MV-4-11 (cell line): Measurements from ENCODE around the gene SP6.

Source experiments
- DNase-seq: peaks from one replicate; lab custom pipeline; 2025; lab: John Stamatoyannopoulos, UW

SP6 gene

DNA sequence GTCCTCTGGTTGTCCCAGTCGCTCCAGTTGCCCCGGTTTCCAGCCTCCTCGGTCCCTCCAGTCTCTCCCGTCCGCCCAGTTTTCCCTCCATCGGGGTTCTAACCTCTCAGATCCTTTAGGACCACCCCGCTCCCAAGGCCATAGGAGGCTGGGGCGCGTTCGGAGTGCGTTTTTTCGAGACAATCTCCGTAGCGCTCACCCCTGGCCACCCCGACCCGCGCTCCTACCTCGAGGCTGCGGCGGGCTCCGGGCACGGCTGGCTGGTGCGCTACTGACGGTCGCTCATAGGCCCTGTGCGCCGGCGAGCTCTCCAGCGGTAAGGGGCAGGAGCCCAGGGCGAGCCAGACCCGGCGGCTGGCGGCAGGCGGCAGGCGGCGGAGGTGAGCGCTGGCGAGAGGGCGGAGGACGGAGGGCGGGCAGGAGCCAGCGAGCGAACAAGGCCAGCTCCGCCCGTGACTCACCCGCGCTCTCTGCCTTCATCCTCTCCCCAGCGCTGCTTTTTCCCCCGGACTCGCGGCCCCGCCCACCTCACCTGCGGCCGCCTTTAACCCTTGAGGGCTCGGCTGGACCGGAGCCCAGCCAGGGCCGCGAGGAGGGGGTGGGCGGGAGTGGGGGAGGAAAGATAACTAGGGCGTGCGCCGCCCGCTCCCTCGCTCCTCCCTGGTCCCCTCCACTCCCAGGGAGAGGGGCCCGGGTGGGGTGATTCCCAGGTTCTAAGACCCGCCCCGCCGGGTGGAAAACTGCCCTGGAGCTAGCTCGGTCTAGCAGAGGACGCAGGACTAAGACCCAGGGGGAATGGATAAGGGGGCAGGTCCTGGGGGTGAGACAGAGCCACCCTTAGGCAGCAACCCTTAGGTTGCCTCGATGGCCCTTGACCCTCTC lies at the start of gene SP6:
TSS of gene SP6 (minus strand) at position 472 of the 882 bp plus-strand sequence. CDS start 2,734 bp downstream, outside the sequence.
- no peak for DNase-seq

DNA sequence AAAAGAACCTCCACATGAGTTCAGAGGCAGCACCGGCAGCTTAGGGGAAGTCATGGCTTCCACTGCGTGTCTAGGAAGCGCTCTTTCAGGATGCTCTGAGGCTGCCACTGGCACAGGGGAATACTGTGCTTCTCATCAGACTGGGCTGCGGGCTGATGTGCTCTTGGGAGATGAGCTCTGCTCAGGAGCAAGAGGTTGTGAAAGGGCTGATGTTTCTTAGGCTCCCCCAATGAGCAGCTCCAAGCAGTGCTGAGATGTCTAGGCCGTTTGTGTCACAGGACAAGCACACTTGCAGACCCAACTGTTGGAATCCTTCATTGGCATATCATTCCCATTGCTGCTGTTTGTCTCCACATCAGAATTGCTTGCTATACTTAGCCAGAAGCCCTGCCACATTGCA lies 48.7 kb upstream of the SP6 start:
- DNase-seq = no peak

DNA sequence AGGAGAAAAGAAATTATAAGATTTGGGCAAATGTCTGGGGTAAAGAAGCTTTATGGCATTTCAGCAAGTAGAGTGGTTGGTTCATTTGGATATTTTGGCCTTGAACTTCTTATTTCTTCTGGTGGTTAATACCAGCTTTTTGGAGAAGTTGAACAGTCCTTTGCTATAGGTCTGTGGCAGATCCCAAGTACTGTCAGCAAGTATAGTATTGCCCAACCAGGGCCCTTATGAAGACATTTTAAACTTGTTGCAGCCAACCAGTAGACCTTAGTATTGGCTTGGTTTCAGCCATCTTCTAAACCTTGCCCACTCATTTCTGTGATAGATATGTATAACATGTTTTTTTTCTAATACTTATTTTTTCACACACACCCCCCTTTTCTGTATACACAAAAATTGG lies 47.3 kb upstream of the SP6 start:
- DNase-seq = peak; percentile 86

DNA sequence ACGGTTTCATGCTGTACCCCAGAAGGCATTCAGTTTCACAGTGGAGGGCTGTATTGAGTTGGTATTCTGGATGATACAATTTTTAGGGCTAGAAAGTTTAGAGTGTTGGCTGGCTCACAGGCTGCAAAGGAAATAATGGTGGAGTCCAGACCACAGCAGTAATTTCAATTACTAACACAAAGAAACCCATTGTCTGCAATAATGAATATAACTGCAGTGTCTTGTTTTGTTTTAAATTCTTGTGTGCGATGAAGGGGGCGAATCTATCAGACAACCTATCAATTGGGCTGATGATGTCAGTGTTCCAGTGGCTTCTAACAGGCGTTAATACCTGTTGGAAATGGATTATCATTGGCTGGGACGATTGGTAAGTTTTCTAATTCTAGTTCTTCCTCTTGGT lies 46.6 kb upstream of the SP6 start:
- DNase-seq = no peak

DNA sequence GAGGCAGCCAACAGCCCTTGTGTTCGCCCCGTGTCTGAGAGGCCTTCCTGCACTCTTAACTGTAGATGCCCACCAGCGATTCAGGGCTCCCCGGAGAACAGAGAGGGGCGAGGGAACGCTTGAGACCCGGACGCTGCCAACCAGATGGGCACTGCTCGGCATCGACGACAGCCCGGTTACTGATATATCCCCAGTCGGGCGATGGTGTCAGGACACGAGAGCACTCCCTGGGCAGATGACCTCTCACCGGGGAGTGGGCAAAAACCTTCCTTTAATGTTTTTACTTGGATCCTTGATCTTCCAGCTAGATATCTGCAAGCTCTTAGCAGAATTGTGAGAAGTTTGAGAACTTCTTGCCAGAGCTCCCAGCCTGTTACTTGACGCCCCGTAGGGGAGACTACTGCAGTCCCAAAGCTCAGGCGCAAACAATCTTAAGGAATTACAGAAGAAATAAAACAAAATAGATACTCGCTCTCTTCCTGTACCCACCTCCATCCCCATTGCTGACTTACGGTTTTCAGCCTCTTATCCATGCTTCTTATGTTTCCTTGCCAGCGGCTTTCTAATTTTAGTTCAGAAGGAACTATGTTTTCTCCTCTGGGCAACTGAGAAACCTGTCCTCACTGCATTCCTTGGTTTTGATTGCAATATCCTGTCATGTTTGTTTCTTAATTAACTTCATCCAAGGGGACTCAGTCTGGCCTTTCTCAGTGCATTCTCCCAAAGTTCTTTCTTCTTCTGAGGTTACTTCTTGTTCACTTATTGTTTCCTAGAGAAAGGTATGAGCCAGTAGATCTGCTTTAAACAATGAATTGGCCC lies 45.9 kb upstream of the SP6 start:
- no peak for DNase-seq

DNA sequence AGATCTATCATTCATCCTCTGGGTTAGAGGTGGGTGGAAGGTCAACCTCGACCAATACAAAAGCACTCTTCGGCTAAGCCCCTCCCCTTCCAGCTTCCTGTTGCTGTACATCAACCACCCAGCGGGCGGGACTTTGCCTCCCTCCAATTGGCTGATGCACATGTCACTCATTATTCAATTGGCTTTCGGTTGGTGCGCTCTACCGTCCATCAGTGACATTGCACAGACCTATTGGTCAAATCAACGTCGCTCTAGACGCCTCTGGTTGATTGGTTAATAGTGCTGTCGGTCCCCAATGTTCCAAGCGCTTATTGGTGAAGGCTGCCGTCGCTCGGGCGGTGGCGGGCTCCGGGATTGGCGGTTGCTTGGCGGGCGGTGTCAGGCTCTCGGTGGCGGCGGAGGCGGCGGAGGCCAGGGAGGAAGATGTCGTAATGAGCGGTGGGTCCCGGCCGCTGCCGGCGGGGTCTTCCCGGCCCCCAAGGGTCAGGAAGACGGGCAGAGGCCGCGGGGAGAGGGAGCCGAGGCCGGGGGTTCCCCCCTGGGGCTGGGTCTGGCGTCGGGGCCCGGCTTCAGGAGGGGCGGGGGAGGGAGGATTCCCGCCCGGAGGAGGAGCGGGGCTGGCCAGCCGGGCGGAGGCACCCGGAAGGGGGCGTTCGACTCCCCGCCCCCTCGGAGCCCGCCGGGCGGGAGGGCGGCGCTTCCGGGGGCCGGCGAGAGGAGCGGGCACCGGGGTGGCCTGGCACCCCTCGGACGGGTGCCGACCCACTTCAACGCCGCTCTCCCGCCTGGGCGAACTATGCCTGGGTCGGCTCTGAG lies 45.1 kb upstream of the SP6 start, which contains the start of gene SP2:
TSS of gene SP2 (plus strand) at position 381 of the 816 bp plus-strand sequence. CDS start at position 432, 51 bp downstream.
- DNase-seq = peak; percentile 100

DNA sequence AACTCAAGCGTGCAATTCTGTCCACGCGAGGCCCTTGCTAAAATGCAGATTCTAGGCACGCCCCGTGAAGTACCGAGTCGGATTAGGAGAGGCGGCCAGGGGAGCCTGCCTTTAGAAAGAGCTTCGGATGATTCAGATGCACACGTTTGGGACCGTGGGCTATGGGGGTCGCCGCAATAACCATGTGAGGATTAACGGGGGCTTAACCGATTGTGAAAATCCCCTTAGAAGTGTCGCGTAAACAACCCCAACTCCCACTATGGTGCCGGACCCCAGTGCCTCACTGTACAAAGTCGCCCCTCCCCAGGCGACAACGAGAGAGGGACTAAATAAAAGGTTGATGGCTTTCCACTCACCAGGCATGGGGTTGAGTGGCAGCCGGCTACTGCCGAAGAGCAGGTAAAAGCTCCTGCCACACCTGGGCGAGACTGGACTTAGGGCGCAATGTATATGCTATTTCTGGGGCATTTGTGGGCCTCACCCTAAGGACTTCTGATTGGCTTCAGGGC lies 44.4 kb upstream of the SP6 start:
- no peak for DNase-seq

DNA sequence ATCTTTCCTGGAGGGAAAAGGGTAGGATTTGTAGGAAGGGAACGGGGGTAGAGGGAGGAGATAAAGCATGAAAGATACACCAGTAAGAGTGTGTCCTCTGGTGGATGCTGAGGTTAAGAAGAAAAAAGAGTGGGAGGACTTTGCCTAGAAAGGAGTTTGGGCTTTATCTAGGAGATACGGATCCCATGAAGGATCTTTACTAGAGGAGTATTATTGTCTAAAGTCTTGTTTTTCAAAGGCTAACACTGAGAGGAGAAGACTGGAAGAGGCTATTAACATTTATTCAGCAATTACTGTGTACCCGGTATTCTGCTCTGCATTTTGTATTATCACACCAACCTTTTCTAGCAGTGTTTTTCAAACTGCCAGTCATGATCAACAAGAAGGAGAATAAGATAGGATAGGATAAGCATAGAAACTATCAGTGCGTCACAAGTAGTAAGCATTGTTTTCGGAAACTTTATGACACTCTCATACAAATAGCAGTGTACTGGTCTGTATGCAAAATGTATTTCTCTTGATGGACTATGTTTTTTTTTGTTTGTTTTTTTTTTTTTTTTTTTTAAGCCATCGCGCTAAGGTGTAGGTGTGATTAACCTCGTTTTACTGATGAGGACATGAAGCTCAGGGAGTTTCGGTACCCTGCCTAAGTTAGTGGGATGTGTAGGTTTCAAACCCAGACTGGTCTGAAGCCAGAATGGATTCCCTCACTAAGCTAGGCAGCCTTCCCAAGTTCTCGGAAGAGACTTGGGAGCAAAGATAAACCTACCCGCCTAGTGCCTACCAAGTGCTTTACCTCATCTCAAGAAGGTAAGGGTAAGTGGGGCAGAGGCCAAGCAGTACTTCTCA lies 43.8 kb upstream of the SP6 start:
- DNase-seq = no peak

DNA sequence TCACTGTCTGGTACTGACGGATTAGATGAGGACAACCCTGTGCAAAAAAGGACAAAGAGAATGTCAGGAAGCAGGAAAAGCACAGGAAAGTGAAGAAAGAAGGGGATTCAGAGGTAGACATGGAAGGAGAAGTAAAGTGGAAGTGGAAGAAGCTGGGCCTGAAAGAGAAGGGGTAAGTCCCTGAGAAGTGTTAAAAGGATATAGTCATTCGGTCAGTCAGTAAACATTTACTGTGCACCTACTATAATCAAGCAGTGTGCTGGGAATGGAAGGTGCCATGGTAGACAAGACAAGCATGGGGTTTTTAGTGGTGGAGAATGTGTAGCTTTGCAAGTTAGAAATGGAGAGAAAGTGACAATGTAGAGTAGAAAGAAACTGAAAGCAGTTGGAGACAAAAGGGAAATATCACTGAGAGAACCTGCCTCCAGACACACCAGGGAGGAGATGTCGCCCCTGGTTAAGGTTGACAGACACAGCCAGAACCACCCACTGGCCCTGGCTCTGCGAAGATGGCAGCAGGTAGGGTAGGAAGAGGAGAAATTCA lies 40.7 kb upstream of the SP6 start:
- no peak for DNase-seq

DNA sequence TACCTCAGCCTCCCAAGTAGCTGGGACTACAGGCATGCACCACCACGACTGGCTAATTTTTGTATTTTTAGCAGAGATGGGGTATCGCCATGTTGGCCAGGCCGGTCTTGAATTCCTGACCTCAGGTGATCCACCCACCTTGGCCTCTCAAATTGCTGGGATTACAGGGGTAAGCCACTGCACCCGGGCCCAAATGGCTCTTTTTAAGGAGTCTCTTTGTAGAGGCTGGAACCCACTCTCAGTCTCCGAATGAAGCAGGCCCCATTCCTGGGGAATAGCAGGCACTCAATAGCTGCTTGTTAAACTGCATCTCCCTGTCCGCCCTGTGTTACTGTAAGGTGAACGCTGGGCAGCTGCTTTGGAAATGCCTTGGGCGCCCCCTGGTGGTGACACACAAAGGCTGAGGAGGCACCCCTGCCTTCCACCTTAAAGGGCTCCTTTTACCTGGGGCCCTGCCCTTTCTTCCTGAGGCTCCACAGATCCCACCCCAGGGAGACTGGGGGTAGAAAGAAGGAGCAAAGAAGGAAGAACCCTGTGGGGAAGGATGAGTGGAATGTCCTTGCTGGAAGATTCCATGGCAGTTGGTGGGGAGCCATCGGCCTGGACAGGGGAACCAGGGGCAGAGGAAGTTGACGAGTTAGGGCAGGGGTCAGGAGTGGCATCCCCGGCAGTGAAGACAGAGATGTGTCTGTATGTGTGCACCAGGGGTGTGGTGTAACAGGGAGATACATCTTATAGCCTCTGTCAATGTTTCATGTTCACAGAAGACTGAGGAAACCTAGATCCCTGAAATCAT lies 39.0 kb upstream of the SP6 start:
- DNase-seq = peak; percentile 68

DNA sequence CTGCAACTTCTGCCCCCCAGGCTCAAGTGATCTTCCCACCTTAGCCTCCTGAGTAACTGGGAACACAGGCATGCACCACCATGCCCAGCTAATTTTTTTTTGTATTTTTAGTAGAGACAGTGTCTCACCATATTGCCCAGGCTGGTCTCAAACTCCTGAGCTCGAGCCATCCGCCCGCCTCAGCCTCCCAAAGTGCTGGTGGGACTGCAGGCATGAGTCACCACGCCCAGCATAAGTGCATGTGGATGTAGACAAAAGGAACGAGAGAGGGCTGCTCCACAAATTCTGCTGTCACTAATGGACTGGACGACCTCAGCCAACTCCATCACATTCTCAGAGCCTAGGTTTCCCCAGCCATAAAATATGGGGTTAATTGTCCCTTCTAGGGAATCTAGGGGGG lies 37.3 kb upstream of the SP6 start:
- DNase-seq = no peak

DNA sequence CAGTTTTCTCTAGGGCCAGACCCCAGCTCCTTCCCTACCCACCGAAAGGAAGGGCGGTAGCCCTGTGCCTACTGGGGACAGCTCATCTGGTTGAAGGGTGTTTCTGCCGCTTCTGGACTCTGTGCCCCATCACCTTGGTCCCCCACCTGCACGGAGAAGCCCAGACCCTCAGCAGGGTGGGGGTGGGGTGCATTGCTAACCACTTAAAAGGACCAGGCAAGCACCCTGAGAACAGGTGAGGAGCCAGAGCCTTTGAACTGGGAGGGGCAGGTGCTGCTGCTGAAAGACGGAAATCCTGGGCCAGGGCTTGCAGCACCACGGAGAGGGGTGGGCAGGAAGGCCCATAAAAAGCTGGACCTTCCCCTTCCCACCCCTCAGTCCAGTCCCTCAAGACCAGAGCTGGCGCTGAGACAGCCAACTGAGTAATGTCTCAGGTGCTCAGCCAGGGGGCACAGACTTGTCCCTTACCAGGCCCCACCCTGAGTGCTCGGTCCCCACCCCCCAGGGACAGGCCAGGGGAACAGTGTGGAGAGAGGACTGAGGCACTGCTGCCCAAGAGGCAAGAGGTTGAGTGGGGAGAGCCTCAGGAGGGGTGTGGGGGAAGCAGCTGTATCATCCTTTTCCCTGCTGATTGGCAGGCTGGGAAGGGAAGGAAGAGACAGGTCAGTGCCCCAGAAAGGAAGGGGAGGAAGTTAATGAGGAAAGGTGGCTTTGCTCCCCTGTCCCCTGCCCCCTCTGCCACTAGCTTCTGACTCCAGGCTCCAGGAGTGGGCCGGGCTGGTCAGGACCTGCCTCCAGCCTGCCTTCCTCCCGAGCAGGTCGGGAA lies 34.2 kb upstream of the SP6 start:
- no peak for DNase-seq

DNA sequence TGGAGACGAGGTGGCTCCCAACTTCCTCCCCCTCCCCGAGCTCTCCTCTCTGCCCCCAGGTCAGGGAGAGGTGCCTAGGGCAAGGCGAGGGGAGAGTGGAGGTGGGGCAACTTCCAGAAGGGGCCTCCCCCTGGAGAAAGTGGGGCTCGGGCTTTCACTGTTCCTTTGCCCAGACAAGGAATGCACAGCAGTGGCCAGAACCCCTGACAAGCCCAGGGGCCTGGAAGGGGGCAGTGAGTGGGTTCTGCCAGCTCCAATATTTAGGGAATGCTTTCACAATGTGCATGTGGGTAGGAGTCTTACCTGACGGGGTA lies 33.4 kb upstream of the SP6 start:
- no peak for DNase-seq

DNA sequence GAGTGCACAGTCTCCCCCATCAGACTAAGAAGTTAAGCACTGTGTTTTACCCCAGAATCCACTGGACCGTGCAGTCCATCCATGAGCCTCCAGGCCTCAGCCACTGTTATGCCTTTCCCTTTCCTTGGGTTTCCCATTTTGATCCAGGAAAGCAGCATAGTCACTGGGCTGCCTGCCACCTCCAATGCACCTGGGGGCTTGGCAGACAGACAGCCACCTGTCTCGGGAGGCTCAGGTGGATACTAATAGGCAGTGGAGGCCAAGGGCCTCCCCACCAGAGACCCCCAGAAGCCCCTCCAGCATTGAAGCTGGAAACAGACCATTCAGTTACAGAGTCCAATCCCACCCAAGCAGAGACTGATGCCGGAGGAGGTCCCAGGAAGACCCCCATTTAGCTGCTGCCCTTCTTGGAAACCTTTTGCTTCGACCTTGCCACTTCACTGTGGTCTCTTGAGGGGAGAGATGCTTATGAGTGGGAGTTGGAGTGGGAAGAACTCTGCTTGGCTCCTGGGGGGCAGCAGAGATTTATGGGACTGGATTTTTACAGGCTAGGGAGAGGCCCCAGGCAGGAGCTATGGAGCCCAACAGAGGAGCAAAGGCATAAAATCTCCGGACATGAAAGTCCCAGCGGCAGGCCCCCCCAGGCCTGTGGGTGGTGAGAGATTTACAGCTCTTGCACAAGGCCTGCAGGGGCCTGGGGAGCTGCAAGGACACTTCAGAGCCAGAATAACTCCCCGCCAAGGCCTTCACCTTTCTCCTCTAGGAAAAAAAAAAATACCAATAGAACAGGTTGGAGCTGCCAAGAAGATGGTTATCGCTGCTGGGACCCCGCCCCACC lies 32.8 kb upstream of the SP6 start:
- DNase-seq = no peak

DNA sequence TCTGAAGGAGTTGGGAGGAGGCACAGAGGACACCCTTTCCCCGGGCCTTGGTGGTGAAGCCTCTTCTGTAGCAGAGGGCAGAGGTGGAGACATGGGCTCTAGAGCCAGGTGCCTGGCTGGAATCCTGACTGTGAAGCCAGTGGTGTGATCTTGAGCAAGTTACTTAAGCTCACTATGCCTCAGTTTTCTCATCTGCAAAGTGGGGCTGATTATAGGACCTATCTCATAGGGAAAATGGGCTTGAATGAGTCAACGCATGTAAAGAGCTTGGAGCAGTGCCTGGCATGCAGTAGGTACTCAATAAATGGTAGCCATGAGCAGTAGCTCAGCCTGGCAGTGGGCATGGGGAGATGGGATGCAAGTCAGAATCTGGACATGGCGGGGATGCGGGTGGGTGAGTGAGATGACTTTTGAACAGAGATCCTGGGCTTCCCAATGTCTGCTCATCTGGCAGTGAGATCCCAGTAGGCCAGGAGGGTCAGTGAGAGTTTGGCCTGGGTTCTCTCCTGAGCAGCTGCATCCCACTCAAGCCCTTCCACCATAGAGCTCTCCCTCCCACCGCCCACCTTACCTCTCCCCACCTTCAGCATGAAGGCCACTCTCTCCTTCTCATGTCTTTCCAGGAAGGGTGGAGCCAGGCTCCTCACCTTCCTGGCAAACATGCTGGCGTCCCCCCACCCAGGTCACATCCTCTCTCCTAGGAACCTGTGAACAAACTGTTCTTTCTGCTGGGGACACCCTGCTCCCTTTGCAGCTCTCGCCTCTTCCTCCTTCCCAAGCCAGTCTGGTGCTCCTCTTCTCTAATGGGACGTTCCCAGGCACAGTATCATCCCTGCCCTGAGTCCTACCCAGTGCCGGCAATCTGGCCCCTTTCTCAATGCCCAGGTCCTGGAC lies 32.0 kb upstream of the SP6 start:
- no peak for DNase-seq

DNA sequence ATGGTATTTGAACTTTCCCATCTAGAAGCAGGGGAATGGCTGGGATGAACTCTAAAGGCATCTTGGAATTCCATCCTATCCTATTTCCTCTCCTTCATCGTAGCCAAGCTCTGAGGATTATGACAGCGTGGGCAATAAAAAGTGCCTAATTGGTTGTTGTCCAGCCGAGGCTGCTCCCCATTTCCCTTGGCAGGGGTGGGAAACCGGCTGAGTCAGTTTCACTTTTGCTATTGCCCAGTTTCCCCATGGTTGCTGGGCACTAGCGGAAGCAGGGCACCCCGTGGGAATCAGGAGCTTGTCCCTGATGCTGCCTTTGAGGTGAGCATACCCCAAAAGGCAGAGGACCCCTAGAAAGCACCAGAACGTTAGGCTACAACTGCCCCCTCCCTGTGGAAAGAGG lies 31.3 kb upstream of the SP6 start:
- DNase-seq = no peak

DNA sequence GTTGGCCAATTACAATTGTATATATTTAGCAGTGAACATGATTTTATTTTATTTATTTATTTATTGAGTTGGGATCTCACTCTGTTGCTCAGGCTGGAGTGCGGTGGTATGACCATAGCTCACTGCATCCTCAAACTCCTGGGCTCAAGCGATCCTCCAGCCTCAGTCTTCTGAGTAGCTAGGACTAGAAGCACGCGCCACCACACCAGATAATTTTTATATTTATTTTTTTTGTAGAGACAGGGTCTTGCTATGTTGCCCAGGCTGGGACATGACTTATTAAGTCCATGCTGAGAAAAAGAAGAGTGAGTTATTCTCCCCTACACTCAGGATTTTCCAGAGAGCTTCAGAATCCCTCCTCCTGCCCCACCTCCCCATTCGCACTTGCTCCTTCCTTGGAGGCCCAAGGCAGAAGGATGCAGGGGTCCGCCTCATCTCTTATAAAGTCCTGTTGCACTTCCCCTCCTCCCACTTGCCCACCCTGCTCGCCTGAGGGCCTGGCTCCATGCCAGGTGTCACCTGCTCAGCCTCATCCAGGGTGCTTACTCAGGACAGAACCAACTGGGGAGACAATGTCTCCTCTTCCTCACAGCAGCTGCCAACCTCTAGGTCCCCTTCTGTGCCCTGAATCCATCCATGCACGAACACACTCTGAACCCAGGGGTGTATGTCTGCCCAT lies 29.0 kb upstream of the SP6 start:
- no peak for DNase-seq
